HL-60 (cell line): ENCODE results near the gene DMD.

Experiments used
- DNase-seq, 2 experiments: peaks; one replicate each; pipeline ENCODE4 v3.0.0-alpha.2; 2010 to 2020; ENCODE audit warnings: low read depth in 1 of 2, low spot score in 1 of 2
- H3K27ac ChIP-seq: fragments of 250-450 bp; sonication (Bioruptor Pico); replicated peaks from 2 replicates; pipeline ENCODE4 v1.5.1; 2020; ENCODE audit warnings: mild to moderate bottlenecking, moderate library complexity
- H3K27me3 ChIP-seq: fragments of 250-450 bp; sonication (Bioruptor Pico); 2 replicates; pipeline ENCODE4 v1.5.1; 2021; ENCODE audit warnings: mild to moderate bottlenecking, moderate library complexity; ENCODE audit not compliant: insufficient read depth, poor library complexity, severe bottlenecking
- H3K4me3 ChIP-seq: replicated peaks from 2 replicates; pipeline ENCODE4 v1.5.1; 2011; ENCODE audit warnings: mild to moderate bottlenecking, control low read depth, low read length; ENCODE audit not compliant: insufficient read depth
- CTCF ChIP-seq: IDR thresholded peaks from one replicate; pipeline ENCODE4 v1.5.1; 2011; ENCODE audit warnings: low read length, control low read depth, inconsistent platforms; ENCODE audit not compliant: insufficient read depth
- GABPA ChIP-seq: IDR thresholded peaks from 2 replicates; pipeline ENCODE4 v1.6.1; 2012; ENCODE audit warnings: low read depth
- POLR2AphosphoS5 ChIP-seq: IDR thresholded peaks from 2 replicates; pipeline ENCODE4 v1.6.1; 2012; ENCODE audit warnings: low read depth
- REST ChIP-seq: IDR thresholded peaks from 2 replicates; pipeline ENCODE4 v1.6.1; 2012; ENCODE audit warnings: low read depth; ENCODE audit not compliant: insufficient replicate concordance
- SPI1 ChIP-seq: IDR thresholded peaks from 2 replicates; pipeline ENCODE4 v1.6.1; 2012; ENCODE audit warnings: low read depth, mild to moderate bottlenecking, borderline replicate concordance

Gene DMD

GRCh38 chrX:33204889-33205288, 6.5 kb downstream of the DMD start:
- TF ChIP-seq GABPA = no peak
- no peak for TF ChIP-seq SPI1
- TF ChIP-seq POLR2AphosphoS5 = no peak
- no peak for TF ChIP-seq REST
- no peak for TF ChIP-seq CTCF
- H3K27ac ChIP-seq = no peak overlapping the region
- no peaks in the 10 kb centered on the region for H3K27me3 ChIP-seq
- H3K4me3 ChIP-seq = no peak overlapping the region
- DNase-seq = no peak

GRCh38 chrX:33198561-33199279, 12.6 kb downstream of the DMD start:
- TF ChIP-seq POLR2AphosphoS5 (no peak), REST (no peak), SPI1 (no peak), CTCF (no peak), GABPA (no peak)

GRCh38 chrX:33195698-33196097, 15.7 kb downstream of the DMD start:
- DNase-seq = no peak
- no peak overlapping the region for H3K4me3 ChIP-seq
- no peak overlapping the region for H3K27ac ChIP-seq
- TF ChIP-seq REST (no peak), SPI1 (no peak), GABPA (no peak), CTCF (no peak), POLR2AphosphoS5 (no peak)
- no peaks in the 10 kb centered on the region for H3K27me3 ChIP-seq

More at GRCh38 chrX:33198561-33199279, 12.6 kb downstream of the DMD start:
- DNase-seq = no peak
- Histone ChIP-seq H3K4me3 (no peak overlapping the region), H3K27ac (no peak overlapping the region), H3K27me3 (no peaks in the 10 kb centered on the region)
